Stimulated activated CD8-positive, alpha-beta memory T cell treated with anti-CD3 and anti-CD28 coated beads, Interleukin-7, amount 100 ng/mL, for 4 hours (primary cell): Measurements from ENCODE around the gene CYP46A1.
"Not testable (repeated sequence)": the region's sequence is repeated elsewhere in the genome, so short reads cannot be mapped to it uniquely, and the experiment has no call there.

Experiments
- DNase-seq, 2 donors: peaks; one replicate each; pipeline ENCODE4 v3.0.0-alpha.2; 2020; ENCODE audit warnings: low read depth in 2 of 2

The CYP46A1 gene

DNA sequence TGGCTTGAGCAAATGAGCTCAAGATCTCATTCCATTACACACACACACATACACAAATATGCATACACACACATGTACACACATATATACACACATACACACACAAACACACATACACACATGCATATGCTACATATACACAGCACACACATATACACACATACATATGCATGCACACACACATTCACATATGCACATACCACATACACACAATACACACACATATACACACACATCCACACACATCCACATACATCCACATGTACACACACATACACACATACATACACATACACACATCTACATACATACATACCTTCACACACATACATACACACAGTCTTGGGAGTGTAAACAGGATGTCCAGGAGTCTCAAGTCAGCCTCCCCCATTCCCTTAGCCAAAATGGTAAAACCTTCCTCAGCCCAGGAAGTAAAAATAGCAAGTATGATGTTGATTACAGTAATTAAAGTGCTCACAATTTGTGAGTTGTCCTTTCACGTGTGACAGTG is 26.4 kb upstream of the CYP46A1 start:
- DNase-seq, result no peak

DNA sequence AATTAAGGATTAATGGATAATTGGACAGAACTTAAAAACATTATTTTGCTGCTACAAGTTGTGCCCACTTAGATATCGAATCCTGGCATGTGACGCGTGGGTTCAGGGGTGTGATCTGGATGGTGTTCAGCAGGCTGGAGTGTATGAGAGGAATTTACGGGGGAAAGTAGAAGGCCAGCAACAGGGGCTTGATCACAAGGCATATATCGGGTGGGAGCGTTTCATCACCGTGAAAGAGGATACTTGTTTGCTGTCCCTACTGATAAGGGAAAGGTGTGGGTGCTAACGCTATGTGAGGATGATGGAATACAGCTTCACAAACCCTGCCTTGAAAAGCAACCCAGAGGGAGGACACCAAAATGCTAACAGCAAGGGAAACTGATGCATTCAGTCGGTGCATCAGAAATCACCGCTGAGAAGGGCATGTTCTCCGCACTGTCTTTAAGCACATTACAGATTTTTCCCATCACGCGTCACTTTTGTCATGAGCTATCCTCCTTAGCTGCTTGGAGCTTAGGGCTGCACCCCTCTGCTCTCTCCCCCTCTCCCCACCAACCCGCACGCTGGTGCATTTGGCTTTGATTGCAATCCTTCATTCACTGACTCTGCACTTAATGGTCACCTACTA is 25.8 kb upstream of the CYP46A1 start:
- DNase-seq, result no peak

DNA sequence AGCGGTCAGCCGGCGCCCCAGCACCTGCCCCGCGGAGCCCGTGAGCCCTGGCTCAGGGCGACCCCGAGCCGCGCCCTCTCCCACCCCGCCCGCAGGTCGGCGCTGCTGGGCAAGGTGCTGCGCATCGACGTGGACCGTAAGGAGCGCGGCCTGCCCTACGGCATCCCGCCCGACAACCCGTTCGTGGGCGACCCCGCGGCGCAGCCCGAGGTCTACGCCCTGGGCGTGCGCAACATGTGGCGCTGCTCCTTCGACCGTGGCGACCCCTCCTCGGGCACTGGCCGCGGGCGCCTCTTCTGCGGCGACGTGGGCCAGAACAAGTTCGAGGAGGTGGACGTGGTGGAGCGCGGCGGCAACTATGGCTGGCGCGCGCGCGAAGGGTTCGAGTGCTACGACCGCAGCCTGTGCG is 24.8 kb upstream of the CYP46A1 start:
- no peak for DNase-seq

DNA sequence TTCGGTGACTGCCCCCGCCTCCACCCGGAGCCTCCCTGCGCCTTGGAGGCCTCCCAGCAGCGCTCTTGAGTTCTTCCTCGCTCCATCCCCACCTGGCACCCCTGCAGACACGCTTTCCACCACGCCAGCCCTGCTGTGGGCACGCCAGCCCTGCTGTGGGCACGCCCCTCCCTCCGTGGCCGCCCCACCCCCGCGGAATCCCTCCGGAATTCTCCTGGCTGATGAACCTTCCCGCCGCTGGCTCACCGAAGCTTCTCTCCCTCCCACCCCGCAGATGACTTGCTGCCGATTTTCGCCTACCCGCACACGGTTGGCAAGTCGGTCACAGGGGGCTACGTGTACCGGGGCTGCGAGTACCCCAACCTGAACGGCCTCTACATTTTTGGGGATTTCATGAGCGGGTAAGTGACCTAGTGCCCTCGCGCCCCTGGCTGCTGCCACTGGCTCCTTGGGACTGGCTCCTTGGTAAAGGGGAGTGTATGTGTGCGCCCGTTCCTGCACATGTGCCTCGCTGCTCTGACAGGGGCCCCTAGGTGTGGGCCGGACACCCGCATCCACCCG is 24.0 kb upstream of the CYP46A1 start:
- DNase-seq, result no peak

DNA sequence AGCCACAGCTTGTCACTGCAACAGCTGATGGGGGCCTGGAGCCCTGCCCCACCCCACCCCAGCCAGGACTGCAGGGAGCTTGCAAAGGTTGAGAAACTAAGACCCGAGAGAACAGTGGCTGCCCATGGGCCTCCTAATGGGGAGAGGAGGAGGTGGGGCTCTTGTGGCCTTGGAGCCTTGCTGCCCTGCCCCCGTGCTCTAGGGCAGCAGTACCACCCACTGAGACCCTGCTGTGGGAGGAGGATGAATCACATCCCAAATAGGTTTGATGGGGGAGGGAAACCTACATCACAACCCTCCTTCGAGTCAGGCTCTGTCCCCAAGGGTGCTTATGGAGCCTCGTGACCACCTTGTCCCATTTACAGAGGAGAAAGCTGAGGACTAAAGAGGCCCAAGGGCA is 23.3 kb upstream of the CYP46A1 start:
- DNase-seq, result no peak

DNA sequence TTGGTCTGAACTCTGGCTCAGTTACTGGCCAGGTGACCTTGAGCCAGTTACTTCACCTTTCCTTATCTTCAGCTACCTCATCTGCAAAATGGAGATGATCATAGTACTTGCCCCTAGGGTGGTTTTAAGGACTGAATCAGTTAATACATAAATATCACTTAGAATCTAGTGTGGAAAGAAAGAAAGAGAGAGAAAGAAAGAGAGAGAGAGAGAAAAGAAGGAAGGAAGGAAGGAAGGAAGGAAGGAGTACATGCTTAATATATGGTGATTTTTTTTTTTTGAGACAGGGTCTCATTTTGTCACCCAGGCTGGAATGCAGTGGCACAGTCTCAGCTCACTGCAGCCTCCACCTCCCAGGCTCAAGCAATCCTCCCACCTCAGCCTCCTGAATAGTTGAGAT is 22.9 kb upstream of the CYP46A1 start:
- DNase-seq, result not testable (repeated sequence)

DNA sequence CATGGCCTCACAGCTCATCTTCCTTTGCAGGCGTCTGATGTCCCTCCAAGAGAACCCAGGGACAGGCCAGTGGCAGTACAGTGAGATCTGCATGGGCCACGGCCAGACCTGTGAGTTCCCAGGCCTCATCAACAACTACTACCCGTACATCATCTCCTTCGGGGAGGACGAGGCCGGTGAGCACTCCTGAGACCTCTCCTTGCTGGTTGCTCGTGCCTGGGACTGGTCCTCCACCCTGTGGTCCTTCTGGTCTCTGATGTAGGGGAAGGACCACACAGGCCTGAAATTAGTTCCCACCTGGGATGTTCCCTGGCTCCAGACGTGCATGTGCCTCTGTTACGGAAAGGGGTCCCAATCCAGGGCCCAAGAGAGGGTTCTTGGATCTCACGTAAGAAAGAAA is 21.3 kb upstream of the CYP46A1 start:
- no peak for DNase-seq

DNA sequence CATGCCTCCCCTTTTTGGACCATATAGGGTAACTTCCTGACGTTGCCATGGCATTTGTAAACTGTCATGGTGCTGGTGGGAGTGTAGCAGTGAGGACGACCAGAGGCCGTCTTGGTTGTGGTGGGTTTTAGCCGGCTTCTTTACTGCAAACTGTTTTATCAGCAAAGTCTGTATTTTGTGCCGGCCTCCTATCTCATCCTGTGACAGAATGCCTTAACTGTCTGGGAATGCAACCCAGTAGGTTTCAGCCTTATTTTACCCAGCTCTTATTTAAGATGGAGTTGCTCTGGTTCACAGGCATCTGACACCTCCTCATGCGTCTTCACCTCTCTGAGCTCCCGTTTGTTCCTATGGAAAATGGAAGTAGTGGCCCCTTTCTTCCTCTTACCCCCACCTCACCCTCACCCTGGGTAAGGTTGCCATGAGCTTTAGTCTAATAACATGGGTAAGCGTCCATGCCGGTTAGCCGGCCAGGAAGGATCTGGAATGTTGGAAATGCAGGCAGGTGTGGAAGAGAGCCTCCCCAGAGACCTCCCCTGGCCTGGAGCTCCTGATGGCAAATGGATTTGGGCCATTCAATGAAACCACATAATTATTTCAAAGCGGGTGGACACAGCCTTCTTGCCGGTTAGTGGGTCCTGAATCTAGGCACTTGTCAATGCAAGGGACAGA is 20.6 kb upstream of the CYP46A1 start:
- no peak for DNase-seq

DNA sequence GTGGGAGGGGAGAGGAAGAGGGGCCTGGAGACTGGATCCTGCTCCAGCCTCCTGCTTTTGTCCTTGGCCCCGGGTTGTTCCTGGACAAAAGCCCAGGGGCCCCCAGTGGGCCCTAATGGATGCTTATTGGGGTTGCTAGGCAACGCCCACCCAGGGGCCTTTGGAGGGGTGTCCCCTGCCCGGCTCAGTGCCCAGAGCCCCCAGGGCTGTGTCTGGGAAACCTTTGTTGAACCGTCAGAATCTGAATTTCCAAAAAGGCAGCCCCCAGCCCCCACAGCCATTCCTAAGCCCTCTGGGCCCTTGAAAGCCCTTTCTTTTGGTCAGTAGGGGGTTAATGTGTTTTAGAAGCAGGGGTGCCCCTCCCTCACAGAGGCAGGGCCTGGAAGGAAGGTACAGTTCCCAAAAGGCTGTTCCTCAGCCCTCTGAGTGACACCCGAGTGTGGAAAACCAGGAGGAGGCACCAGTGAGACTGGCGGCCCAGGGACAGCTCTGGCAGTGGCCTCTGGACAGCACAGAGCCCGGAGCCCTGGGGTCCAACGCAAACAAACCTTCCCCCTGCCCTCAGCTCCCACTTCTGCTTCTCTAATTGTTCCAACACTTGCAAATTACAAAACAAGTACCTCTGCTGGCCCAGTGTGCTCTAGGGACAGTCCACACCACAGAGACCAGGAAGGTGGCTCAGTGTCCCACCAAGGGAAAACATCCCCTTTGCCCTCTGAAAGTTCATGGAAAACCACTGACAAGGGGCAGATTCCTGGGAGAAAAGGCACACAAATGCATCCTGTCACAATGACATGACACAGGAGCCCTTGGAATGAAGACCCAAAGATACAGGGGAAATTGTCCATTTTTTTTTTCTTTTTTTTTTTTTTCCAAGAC is 19.8 kb upstream of the CYP46A1 start:
- no peak for DNase-seq

DNA sequence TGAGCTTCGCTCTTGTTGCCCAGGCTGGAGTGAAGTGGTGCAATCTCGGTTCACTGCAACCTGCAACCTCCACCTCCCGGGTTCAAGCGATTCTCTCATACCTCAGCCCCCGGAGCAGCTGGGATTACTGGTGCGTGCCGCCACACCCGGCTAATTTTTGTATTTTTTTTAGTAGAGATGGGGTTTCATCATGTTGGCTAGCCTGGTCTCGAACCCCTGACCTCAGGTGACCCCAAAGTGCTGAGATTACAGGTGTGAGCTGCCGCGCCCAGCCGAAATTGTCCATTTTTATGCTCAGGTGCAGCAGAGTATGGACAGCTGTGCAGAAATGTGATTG is 19.2 kb upstream of the CYP46A1 start:
- no peak for DNase-seq

DNA sequence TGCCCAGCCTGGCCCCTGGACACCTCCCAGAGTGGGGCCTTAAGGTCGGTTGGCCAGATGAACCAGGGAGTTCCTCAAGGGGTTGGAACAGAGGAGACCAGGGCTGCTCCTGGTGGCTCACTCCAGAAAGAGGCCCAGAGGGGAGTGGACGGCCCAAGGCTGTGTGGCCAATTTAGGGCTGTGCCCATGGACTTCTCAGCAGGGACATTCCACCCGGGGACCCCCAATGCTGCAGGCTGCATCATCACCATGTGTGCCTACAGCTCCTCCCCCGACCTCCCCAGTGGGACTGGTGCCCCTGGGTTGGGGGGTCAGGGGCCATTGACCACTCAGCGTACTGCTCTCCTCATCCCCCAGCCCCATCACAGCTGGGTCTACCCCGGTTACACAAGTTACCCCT is 17.6 kb upstream of the CYP46A1 start:
- no peak for DNase-seq

DNA sequence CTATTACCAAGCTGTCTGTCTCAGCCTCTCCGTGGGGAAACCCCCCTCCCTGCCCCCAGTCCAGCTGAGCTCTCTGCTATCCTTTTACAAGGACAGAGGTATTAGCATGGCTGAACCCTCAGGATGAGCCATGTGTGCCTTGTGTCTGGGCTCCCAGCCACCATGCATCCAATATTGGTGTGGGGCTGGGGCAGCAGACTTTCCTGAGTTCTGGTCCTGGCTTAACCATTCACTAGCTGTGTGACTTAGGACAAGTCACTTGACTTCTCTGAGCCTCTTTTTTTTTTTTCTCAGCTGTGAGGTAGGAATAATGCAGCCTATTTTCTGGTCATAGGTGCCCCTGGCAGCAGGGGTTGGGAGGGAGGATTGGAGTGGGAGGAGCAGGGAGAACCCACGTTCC is 17.1 kb upstream of the CYP46A1 start:
- DNase-seq, result no peak

DNA sequence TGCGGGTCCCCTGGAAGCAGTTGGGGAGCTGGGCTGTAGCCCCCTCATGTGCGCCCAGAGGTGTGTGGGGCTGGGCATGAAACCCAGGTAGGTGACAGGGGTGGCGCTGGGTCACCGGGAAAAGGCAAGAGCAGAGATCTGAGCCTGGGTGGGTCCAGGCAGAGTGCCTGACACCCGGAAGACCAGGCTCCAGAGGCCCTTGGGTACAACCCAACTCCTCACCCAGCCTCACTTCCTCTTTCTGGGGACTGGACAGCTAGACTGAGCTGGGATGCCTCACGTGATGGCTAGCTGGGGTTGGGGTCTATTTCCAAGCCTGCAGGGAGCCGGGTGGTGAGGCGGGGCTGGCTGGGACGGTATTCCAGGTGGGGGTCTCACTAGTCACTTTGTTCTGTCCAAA is 16.3 kb upstream of the CYP46A1 start:
- DNase-seq, result no peak

DNA sequence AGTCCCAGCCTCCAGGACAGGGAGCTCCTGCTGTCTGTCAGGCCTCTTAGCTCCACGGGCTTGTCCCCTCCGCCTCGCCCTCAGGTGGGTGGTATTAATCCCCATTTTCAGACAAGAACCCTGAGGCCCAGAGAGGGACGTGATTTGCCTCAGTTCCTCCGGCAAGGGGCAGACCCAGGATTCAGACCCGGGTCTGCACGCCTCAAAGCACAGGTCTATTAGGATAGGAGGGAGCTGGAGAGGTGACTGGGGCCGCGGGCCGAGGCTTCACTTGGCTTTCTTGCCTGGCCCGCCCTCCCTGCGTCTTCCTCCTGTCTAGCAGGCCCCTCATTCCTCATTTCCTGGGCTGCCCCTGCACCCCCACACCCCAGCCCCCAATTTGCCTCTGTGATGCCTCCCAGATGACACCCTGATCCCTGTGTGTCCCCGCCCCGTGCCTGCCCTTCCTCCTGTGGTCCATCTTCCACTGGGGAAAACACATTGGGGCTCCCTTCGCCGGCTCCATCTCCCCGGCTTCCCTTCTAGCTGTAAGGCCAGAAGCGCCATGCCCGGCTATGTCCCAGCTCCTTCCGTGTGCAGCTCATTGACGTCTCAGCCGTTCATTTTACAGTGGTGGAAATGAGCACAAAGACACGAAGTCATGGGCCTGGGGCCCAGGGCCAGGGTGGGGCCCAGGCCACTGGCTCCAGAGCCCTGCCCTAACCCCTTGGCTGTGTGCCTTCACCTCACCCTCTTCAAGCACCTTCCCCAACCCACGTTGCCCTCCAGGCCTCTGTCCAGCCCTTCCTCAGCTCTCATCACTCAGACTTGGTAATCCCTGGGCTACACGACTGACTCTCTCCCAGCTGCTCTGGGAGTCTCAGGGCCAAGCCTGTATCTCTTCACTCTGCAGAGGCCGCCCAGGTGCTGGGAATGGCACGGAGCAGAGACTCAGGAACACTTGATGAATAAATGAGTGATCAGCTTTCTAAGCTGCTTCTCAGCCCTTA is 15.5 kb upstream of the CYP46A1 start:
- no peak for DNase-seq

DNA sequence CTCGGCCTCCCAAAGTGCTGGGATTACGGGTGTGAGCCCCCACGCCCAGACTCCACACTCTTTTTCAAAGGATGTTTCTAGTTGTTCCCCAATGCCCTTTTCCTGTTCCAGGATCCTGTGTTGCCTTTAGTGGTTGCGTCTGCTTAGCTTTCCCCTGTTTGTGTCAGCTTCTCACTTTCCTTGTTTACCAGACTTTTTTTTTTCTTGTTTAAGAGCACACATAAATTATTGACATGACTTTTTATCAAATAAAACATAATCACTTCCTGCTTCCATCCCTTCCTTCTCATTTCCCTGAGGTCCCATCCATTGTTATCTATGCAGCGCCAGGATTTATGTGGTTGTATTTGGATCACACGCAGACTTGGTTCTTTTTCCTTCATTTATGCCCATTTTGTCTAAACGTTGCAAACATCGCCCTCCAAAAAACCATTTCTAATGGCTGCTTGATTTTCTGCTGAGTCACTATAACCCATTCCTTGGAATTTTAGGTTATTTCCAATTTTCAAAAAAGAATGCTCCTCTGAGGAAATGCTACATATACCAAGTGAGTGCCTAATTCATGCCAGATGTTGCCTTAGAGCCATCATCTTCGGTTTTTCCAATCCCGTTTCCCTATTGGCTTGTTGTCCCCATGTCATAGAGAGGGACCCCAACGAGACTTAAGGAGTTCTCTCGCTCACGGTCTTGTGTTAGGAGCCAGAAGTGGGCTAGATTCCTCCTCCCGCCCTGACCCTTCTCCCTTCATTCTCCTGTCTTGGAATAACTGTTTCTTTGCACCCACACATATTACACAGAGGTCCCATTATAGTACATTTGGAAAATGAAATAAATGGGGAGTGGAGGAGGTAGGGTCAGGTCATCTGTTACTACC is 13.5 kb upstream of the CYP46A1 start:
- no peak for DNase-seq

DNA sequence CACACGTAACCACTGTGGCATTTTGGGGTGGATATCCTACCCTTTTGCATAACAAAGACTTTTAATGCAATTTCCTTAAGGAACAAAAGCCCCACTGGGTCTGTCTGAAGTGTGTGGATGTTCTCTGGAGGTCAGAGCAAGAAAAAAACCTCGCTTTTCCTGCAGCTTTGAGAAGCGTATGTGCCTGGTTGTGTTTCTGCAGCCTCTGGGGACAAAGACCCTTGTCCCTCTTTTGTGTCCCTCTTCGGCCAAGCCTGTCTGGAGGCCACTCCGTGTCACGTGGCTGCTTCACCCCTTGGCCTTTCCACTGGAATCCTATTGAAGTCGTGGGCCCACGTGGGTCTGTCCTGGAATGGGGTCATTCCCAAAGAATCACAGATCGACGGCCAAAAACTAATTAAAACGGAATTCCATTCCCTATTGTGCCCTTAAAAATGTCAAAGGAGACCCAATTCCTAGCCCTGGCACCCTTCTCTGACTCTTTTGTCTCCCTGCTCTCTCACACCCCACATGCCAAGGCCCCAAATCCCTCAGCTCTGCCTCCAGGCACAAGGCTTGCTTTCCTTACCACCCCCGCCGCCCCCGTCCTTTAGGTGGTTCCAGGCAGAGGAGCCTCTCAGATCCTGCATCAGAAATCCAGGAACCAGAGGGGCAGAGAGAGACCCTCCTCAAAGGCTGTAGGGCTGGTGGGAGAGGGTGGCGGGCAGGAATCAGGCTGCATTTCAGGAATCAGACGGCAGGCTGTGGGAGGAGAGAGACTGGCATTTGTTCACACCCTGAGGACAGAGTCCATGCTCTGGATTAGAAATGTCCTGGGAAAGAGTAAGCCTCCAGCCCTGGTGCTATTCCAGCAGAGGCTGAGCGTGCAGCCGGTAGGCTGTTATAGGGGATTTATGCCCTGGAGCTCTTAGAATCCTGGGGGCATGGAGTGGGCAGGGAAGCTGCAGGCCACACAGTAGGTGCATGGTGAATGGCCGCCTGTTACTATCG is 12.6 kb upstream of the CYP46A1 start:
- no peak for DNase-seq

DNA sequence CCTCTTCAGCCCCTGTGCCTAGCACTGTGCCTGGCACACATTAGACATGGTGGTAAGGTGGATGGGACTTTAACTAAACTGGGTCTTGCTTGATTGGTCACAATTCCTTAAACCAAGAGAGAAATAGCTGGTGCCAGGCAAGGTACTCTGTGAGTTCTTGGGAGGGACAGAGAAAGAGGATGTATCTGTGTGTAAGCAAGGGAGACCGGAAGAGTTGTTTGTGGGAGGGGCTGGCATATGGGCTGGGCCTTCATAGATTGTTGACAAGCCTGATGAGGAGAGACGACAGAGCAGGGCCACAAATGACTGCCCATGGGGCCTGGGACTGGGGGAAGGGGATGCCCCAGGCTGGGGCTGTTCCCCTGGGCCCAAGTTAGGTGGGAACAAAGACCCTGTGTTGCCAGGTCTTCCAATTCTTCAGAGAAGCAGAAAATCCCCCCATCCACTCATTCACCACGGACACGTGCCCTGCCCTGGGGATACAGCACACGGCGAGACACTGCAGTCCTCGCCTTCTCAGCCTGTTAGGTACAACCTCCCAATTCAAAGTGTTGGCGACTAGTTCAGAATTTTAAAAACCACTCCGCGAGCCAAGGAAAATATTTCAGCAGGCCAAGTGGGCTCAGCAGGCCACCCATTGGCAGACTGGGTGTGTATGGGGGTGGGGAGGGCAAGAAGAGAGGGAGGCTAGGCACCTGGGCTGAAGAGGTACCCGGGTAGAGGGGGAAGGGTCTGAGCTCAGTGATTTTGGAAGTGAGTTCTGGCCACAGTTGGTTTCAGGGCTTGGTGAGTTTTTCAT is 11.4 kb upstream of the CYP46A1 start:
- DNase-seq, result no peak
